GM13977 (cell line): ENCODE measurements around the gene RFC2.
A peak's percentile ranks its signal among the peaks of the same experiment; 100 is the strongest.

Experiments
- DNase-seq: peaks from one replicate; pipeline ENCODE4 v3.0.0; 2012; ENCODE audit warnings: low spot score
- in situ Hi-C: fragments of 300-500 bp; cut with MboI; formaldehyde crosslinking; loops from one replicate; pipeline ENCODE4 v1.12.0; 2022; ENCODE audit warnings: low sequenced_read_pairs, low pct_unique_long_range_greater_than_20kb, mixed read lengths, inconsistent platforms; ENCODE audit not compliant: unreplicated experiment
- TF ChIP-seq, protein P1 (sequence below): IDR thresholded peaks from 2 replicates; pipeline ENCODE4 v1.5.1; 2012; ENCODE audit warnings: mild to moderate bottlenecking, control low read depth; ENCODE audit not compliant: insufficient read depth; ENCODE audit errors: extremely low read depth, missing control alignments

RFC2 gene

DNA sequence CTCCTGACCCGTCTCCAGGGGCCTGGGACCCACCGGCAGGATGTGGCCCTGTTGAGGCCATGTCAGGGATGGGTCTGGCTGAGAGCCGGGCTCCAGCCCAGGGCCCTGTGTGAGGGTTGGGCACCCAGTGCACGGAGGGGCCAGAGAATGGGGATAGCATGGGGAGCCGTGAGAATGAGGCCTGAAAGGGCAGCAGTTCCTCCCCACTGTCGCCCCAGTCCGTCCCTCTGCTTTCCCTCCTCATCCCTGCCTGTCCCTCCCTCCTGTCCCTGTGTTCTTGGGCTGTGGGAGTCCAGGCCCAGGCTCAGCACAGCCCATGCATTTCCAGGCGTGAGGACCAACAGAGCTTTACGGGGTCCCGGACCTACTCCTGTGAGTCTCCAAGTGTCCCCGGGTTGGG, 34.8 kb downstream of the RFC2 start:
- TF ChIP-seq, protein P1, sequence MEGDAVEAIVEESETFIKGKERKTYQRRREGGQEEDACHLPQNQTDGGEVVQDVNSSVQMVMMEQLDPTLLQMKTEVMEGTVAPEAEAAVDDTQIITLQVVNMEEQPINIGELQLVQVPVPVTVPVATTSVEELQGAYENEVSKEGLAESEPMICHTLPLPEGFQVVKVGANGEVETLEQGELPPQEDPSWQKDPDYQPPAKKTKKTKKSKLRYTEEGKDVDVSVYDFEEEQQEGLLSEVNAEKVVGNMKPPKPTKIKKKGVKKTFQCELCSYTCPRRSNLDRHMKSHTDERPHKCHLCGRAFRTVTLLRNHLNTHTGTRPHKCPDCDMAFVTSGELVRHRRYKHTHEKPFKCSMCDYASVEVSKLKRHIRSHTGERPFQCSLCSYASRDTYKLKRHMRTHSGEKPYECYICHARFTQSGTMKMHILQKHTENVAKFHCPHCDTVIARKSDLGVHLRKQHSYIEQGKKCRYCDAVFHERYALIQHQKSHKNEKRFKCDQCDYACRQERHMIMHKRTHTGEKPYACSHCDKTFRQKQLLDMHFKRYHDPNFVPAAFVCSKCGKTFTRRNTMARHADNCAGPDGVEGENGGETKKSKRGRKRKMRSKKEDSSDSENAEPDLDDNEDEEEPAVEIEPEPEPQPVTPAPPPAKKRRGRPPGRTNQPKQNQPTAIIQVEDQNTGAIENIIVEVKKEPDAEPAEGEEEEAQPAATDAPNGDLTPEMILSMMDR, result no peak
- in situ Hi-C loops, result no loop called here

DNA sequence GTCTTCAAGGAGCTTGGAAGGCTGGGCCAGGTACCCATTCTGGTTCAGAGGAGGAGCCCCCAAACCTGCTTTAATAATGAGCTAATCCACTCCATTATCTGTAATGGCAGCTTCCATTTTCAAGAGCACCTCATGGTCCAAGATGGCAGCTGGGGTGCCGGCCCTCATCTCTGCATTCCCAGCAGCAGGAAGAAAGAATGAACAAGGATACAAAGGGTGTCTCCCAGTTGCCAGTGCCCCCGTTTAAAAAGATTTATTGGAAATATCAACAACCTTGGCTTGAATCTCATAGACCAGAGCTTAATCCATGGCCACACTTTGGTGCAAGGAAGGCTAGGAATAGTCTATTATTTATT, 35.9 kb downstream of the RFC2 start:
- in situ Hi-C loops, result no loop called here
- DNase-seq, result no peak
- TF ChIP-seq, protein P1, result no peak

More for the DNA sequence above, 34.8 kb downstream of the RFC2 start:
- DNase-seq, result no peak

DNA sequence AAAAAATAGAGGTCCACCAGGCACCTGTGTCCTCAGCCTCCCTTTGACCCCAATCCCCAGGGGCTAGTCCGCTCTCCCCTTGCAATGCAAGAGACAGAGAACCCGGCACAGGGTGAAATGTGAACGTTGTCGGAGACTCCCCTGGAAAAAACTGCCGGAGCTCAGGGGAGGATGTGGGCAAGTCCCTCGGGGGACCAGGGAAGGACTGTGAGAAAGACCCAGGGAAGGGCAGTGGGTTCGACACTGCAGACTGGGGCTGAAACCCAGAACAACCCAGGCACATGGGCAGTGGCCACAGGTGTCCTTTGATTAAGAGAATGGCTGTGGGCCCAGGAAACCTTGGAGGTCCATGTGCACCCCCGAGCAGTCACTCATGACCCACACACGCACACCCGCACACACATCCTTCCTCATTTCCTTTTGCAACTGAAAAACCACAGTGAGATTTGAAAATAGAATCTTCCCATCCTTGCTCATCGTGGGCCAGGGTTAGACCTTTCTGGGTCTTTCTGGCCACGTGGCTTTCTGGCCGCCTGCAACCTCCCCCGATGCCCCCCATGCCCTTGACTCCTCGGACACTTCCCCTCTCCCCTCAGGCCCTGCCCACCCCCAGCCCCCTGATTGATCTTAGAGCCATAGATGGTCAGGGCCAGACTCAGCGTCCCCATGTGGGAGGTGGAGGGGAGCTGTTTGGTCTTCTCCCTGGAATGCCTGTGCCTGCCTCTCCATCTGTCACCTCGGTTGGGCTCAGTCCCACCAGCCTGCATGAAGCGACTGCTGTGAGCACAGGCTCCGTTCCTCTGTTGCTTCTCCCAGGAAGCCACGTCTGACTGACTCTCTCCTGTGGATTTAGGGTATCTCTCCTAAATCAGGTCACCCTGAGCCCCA, 36.5 kb downstream of the RFC2 start:
- in situ Hi-C loops, result no loop called here
- DNase-seq, result peak; percentile 66
- TF ChIP-seq, protein P1, result no peak

DNA sequence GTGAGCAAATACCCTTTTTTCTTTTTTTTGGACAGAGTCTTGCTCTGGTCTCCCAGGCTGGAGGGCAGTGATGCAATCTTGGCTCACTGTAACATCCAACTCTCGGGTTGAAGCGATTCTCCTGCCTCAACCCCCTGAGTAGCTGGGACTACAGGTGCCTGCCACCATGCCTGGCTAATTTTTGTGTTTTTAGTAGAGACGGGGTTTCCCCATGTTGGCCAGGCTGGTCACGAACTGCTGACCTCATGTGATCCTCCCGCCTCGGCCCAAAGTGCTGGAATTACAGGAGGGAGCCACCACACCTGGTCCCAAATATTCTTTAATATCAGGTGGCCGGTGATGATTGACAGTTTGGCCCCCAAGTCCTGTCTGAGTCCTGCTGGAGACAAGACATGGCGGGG, 37.8 kb downstream of the RFC2 start:
- no peak for DNase-seq
- TF ChIP-seq, protein P1, result no peak
- in situ Hi-C loops, result no loop called here

DNA sequence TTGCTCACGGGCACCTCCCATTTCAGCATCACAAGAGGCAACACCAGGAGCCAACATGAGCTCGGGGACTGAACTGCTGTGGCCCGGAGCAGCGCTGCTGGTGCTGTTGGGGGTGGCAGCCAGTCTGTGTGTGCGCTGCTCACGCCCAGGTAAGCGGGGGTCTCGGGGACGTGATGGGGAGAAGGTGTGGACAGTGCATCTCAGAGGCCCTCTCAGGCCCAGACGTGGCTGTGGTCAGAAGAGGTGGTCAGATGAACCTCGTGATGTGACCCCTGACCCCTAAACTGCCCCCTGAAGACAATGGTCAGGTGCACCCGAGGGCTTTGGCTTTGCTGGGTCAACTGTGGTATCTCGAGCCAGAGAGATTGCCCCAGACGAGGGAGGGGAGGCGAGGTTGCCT, 38.3 kb downstream of the RFC2 start:
- TF ChIP-seq, protein P1, result no peak
- in situ Hi-C loops, result no loop called here
- no peak for DNase-seq

DNA sequence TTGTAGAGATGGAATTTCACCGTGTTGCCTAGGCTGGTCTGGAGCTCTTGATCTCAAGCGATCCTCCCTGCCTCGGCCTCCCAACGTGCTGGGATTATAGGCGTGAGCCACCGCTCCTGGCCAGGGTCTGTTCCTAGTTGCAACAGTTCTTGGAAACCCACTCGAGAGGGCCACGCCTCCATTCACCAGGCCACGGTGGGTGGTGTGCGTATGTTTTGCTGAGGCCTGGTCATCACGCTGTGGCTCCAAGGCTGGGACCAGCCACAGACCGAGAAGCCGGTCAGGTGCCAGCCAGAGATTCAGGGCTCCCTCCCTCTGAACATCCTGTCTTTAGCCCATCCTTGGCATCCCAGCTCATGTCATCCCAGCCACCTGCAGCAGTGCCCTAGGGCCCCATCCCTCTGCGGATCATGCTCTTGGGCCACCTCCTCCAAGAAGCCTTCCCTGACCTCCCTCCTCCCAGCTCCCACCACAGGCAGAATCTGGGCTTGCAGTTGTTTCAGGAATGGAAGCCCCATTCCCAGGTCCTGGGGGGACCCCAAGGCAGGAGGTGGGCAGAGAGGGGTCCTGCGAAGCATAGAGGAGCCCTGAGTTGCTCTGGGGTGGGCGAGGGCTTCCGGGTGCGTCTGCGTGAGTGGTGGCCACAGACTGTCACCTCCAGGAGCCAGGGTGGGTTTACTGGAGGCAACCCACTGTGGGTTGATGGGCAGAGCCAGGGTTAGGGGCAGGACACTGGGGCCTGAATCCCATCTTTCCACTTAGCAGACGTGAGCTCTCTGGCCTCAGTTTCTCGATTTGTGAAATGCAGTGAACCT, 39.2 kb downstream of the RFC2 start:
- in situ Hi-C loops, result no loop called here
- TF ChIP-seq, protein P1, result no peak
- no peak for DNase-seq
